HepG2 (cell line): ENCODE data around the gene MYO10. TPM values are rescaled to one million over a fixed set of nuclear protein-coding genes. Genes with fewer than 3 reads are reported as not detected.

Experiments used
- ATF1 ChIP-seq: IDR thresholded peaks from 2 replicates; pipeline ENCODE4 v1.6.1; 2016; ENCODE audit warnings: mild to moderate bottlenecking, control low read depth
- ATM ChIP-seq: fragments of 450-650 bp; IDR thresholded peaks from 2 replicates; pipeline ENCODE4 v1.7.1; 2017; ENCODE audit warnings: mild to moderate bottlenecking, borderline replicate concordance
- DMAP1 ChIP-seq: IDR thresholded peaks from 2 replicates; pipeline ENCODE4 v1.6.1; 2016
- GABPB1 ChIP-seq: IDR thresholded peaks from 2 replicates; pipeline ENCODE4 v1.6.1; 2016; ENCODE audit warnings: mild to moderate bottlenecking, missing genetic modification reagents, moderate library complexity, missing compliant biosample characterization
- GZF1 ChIP-seq: sonication (generic); formaldehyde crosslinking; IDR thresholded peaks from 2 replicates; pipeline ENCODE4 v1.5.1; 2020; ENCODE audit warnings: mild to moderate bottlenecking, missing genetic modification reagents
- HDAC2 ChIP-seq: sonication (generic); formaldehyde crosslinking; IDR thresholded peaks from 2 replicates; pipeline ENCODE4 v1.4.0; 2020; ENCODE audit warnings: missing genetic modification reagents
- MED1 ChIP-seq: sonication (generic); formaldehyde crosslinking; IDR thresholded peaks from 2 replicates; pipeline ENCODE4 v1.4.0; 2020; ENCODE audit warnings: missing genetic modification reagents
- POLR2AphosphoS5 ChIP-seq: IDR thresholded peaks from 2 replicates; pipeline ENCODE4 v1.6.1; 2012; ENCODE audit warnings: low read depth, low read length
- SAP130 ChIP-seq: IDR thresholded peaks from 2 replicates; pipeline ENCODE4 v1.6.1; 2016; ENCODE audit warnings: low read depth
- SIN3A ChIP-seq: IDR thresholded peaks from 2 replicates; pipeline ENCODE4 v1.6.1; 2011; ENCODE audit warnings: low read depth, mild to moderate bottlenecking, control low read depth, low read length, borderline replicate concordance
- TAF1 ChIP-seq: sonication (generic); formaldehyde crosslinking; IDR thresholded peaks from 2 replicates; pipeline ENCODE4 v1.4.0; 2020; ENCODE audit warnings: missing genetic modification reagents
- ZFX ChIP-seq: sonication (generic); formaldehyde crosslinking; IDR thresholded peaks from 2 replicates; pipeline ENCODE4 v1.4.0; 2020; ENCODE audit warnings: mild to moderate bottlenecking, low read depth, missing genetic modification reagents, moderate library complexity
- ZKSCAN1 ChIP-seq: fragments of 150-350 bp; IDR thresholded peaks from 2 replicates; pipeline ENCODE4 v1.6.1; 2014; ENCODE audit warnings: low read length
- ZNF101 ChIP-seq: sonication (generic); formaldehyde crosslinking; IDR thresholded peaks from 2 replicates; pipeline ENCODE4 v1.4.0; 2020; ENCODE audit warnings: mild to moderate bottlenecking, low read depth, missing genetic modification reagents, borderline replicate concordance
- ZNF510 ChIP-seq: sonication (generic); formaldehyde crosslinking; IDR thresholded peaks from 2 replicates; pipeline ENCODE4 v1.4.0; 2020; ENCODE audit warnings: low read depth, mild to moderate bottlenecking, missing genetic modification reagents
- polyA plus RNA-seq, 8 experiments: library from polyadenylated mRNA; depleted of rRNA in 3 of 8; stranded (reverse) in 7 of 8; unstranded in 1 of 8; fragments of >200 nt; fragmentation: Illumina TruSeq in 4 of 8; extraction: Trizol in 4 of 8; gene quantifications; 2 replicates each; pipeline versions ENCODE4 v1.2.1 to v1.2.3, GENCODE V29; 2011 to 2016; ENCODE audit warnings: low read depth in 4 of 8, missing spikeins in 1 of 8, mixed read lengths in 1 of 8; ENCODE audit not compliant: insufficient read depth in 1 of 8
- total RNA-seq, 5 experiments: library from RNA; depleted of rRNA; stranded (reverse); fragments of >200 nt; fragmentation: Illumina TruSeq; extraction: Trizol; gene quantifications; 2 replicates each; pipeline ENCODE4 v1.2.3, GENCODE V29; 2016; ENCODE audit warnings: low read depth in 1 of 5
- TF ChIP-seq, protein P1 (sequence below): IDR thresholded peaks from 2 replicates; pipeline ENCODE4 v1.6.1; 2016; ENCODE audit warnings: missing genetic modification reagents, missing compliant biosample characterization
- TF ChIP-seq, protein P2 (sequence below), 2 experiments: sonication (generic) in 1 of 2; formaldehyde crosslinking in 1 of 2; IDR thresholded peaks; 2 replicates each; pipeline versions ENCODE4 v1.4.0 to v1.6.1; 2016 to 2020; ENCODE audit warnings: borderline replicate concordance in 1 of 2, low read depth in 1 of 2, mild to moderate bottlenecking in 1 of 2, missing genetic modification reagents in 1 of 2
- TF ChIP-seq, protein P3 (sequence below): sonication (generic); formaldehyde crosslinking; IDR thresholded peaks from 2 replicates; pipeline ENCODE4 v1.9.0; 2021; ENCODE audit warnings: mild to moderate bottlenecking, missing genetic modification reagents

The MYO10 gene
- total and polyA plus RNA-seq, 2 of the 13 experiments (the other 11 are each of a cell fraction or from before 2014, with no cell fraction given), result 4.5 to 14.0 TPM

DNA sequence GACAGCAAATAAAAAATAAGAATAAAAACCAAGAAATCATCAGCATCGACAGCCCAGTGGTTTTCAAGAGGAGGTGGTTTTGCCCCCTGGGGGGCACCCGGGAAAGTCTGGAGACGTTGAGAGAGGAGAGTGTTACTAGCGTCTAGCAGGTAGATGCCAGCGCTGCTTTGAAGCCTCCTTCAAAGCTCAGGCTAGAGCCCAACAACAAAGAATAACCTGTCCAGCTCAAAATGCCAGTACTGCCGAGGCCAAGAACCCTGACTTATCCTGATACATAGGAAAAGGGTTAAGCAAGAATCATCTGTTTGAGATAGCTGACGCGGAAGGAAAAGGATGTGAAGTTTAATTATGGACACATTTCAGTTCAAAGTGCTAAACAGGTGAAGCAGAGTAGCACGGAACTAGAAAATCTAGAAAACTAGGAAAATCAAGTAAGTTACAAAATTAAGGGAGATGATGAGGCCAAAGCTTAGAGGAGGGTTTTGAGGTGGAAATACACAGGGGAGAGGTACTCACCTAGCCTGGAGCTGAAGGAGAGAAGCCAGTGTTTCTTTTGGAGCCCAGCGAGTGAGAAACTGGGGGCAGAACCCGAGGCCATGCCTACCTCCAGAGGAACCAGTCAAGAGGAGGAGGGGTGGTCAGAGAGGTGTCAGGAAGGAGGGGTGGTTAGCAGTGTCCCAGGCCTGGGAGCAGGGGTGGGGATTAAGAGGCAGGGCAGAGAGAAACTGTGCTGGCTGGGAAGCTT lies 198.3 kb downstream of the MYO10 start (continued):
- TF ChIP-seq TAF1 (CRISPR knock-in tag), result peak; percentile 46; the same call in 1 of the 2 replicates
- TF ChIP-seq, protein P1, sequence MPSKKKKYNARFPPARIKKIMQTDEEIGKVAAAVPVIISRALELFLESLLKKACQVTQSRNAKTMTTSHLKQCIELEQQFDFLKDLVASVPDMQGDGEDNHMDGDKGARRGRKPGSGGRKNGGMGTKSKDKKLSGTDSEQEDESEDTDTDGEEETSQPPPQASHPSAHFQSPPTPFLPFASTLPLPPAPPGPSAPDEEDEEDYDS, result peak; percentile 51; the same call in 1 of the 2 replicates
- peak; percentile 42; the same call in 1 of the 2 replicates for TF ChIP-seq SIN3A
- TF ChIP-seq ATM, result no peak
- TF ChIP-seq ZKSCAN1, result no peak
- peak; percentile 36 for TF ChIP-seq MED1 (CRISPR knock-in tag)
- peak; percentile 75 for TF ChIP-seq POLR2AphosphoS5
- TF ChIP-seq DMAP1 (CRISPR knock-in tag), result 0 out of 2 replicates have a peak, but pooled peaks have one; percentile 15
- TF ChIP-seq, protein P2, sequence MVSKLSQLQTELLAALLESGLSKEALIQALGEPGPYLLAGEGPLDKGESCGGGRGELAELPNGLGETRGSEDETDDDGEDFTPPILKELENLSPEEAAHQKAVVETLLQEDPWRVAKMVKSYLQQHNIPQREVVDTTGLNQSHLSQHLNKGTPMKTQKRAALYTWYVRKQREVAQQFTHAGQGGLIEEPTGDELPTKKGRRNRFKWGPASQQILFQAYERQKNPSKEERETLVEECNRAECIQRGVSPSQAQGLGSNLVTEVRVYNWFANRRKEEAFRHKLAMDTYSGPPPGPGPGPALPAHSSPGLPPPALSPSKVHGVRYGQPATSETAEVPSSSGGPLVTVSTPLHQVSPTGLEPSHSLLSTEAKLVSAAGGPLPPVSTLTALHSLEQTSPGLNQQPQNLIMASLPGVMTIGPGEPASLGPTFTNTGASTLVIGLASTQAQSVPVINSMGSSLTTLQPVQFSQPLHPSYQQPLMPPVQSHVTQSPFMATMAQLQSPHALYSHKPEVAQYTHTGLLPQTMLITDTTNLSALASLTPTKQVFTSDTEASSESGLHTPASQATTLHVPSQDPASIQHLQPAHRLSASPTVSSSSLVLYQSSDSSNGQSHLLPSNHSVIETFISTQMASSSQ (IDR thresholded peaks at IDR 0.05; ENCODE audit: low read depth), result 0 out of 2 replicates have a peak, but pooled peaks have one; percentile 4
- TF ChIP-seq, protein P2 (CRISPR knock-in tag; IDR thresholded peaks at IDR 0.05; ENCODE audit: borderline replicate concordance), result no peak
- TF ChIP-seq ZFX (CRISPR knock-in tag), result peak; percentile 29; the same call in 1 of the 2 replicates
- no peak for TF ChIP-seq HDAC2 (CRISPR knock-in tag)
- TF ChIP-seq ATF1 (CRISPR knock-in tag), result 0 out of 2 replicates have a peak, but pooled peaks have one; percentile 38
- 0 out of 2 replicates have a peak, but pooled peaks have one; percentile 55 for TF ChIP-seq GZF1 (CRISPR knock-in tag)
- peak; percentile 24; the same call in 1 of the 2 replicates for TF ChIP-seq GABPB1
- TF ChIP-seq SAP130 (CRISPR knock-in tag), result peak; percentile 68
- TF ChIP-seq ZNF101 (CRISPR knock-in tag), result no peak
- 0 out of 2 replicates have a peak, but pooled peaks have one; percentile 39 for TF ChIP-seq ZNF510 (CRISPR knock-in tag)
- TF ChIP-seq, protein P3, sequence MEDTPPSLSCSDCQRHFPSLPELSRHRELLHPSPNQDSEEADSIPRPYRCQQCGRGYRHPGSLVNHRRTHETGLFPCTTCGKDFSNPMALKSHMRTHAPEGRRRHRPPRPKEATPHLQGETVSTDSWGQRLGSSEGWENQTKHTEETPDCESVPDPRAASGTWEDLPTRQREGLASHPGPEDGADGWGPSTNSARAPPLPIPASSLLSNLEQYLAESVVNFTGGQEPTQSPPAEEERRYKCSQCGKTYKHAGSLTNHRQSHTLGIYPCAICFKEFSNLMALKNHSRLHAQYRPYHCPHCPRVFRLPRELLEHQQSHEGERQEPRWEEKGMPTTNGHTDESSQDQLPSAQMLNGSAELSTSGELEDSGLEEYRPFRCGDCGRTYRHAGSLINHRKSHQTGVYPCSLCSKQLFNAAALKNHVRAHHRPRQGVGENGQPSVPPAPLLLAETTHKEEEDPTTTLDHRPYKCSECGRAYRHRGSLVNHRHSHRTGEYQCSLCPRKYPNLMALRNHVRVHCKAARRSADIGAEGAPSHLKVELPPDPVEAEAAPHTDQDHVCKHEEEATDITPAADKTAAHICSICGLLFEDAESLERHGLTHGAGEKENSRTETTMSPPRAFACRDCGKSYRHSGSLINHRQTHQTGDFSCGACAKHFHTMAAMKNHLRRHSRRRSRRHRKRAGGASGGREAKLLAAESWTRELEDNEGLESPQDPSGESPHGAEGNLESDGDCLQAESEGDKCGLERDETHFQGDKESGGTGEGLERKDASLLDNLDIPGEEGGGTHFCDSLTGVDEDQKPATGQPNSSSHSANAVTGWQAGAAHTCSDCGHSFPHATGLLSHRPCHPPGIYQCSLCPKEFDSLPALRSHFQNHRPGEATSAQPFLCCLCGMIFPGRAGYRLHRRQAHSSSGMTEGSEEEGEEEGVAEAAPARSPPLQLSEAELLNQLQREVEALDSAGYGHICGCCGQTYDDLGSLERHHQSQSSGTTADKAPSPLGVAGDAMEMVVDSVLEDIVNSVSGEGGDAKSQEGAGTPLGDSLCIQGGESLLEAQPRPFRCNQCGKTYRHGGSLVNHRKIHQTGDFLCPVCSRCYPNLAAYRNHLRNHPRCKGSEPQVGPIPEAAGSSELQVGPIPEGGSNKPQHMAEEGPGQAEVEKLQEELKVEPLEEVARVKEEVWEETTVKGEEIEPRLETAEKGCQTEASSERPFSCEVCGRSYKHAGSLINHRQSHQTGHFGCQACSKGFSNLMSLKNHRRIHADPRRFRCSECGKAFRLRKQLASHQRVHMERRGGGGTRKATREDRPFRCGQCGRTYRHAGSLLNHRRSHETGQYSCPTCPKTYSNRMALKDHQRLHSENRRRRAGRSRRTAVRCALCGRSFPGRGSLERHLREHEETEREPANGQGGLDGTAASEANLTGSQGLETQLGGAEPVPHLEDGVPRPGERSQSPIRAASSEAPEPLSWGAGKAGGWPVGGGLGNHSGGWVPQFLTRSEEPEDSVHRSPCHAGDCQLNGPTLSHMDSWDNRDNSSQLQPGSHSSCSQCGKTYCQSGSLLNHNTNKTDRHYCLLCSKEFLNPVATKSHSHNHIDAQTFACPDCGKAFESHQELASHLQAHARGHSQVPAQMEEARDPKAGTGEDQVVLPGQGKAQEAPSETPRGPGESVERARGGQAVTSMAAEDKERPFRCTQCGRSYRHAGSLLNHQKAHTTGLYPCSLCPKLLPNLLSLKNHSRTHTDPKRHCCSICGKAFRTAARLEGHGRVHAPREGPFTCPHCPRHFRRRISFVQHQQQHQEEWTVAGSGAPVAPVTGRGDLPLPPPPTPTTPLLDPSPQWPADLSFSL, result 0 out of 2 replicates have a peak, but pooled peaks have one; percentile 28
